PC-3 (cell line): ENCODE data around the gene GUCY1B1.

Experiments
- CTCF ChIP-seq: fragments of 300-600 bp; sonication (generic); conservative IDR thresholded peaks from 2 replicates; pipeline ENCODE4 v1.5.1; 2017; ENCODE audit warnings: antibody characterized with exemption, low read depth, mild to moderate bottlenecking, low read length
- EZH2phosphoT487 ChIP-seq: fragments of 300-600 bp; sonication (generic); IDR thresholded peaks from 2 replicates; pipeline ENCODE4 v1.6.1; 2018; ENCODE audit warnings: mild to moderate bottlenecking, antibody characterized with exemption, low read length, borderline replicate concordance

GRCh38 chr4:155822572-155822971, 63.8 kb downstream of the GUCY1B1 start:
- TF ChIP-seq CTCF (no peak), EZH2phosphoT487 (no peak)
